Panc1 (cell line): Measurements from ENCODE around the gene TUBB2B.

Experiments
- POLR2AphosphoS5 ChIP-seq: IDR thresholded peaks from 2 replicates; pipeline ENCODE4 v1.6.1; 2012; ENCODE audit warnings: mild to moderate bottlenecking, low read depth, low read length, moderate library complexity
- TF ChIP-seq, protein P1 (sequence below): fragments of 450-650 bp; IDR thresholded peaks from 2 replicates; pipeline ENCODE4 v1.5.1; 2017; ENCODE audit warnings: mild to moderate bottlenecking
- TF ChIP-seq, protein P2 (sequence below), 2 experiments: IDR thresholded peaks; 2 replicates each; pipeline ENCODE4 v1.6.1; 2011 to 2012; ENCODE audit warnings: low read depth in 2 of 2, control low read depth in 1 of 2, low read length in 1 of 2, mild to moderate bottlenecking in 1 of 2, moderate library complexity in 1 of 2; ENCODE audit not compliant: insufficient read depth in 1 of 2

DNA sequence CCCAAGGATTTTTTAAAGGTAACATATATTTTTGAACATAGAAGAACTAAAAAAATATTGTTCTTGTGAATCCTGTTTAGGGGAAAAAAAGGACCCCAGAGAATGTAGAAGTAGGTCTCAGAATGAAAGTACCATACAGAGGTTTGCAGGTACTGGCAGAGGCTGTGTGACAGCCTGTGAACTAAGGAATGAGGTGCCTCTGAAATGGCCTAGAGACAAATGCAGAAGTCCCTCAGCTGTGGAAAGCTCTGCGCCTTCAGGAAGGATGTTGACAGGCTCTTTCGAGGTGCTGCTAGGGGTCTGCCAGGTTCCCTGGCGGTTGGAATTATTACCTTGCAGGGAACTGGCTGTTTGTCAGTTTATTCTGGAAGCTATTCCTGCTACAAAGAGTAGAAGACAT is 8.6 kb upstream of the TUBB2B start:
- TF ChIP-seq, protein P1, sequence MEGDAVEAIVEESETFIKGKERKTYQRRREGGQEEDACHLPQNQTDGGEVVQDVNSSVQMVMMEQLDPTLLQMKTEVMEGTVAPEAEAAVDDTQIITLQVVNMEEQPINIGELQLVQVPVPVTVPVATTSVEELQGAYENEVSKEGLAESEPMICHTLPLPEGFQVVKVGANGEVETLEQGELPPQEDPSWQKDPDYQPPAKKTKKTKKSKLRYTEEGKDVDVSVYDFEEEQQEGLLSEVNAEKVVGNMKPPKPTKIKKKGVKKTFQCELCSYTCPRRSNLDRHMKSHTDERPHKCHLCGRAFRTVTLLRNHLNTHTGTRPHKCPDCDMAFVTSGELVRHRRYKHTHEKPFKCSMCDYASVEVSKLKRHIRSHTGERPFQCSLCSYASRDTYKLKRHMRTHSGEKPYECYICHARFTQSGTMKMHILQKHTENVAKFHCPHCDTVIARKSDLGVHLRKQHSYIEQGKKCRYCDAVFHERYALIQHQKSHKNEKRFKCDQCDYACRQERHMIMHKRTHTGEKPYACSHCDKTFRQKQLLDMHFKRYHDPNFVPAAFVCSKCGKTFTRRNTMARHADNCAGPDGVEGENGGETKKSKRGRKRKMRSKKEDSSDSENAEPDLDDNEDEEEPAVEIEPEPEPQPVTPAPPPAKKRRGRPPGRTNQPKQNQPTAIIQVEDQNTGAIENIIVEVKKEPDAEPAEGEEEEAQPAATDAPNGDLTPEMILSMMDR, result no peak
- no peak for TF ChIP-seq POLR2AphosphoS5
- TF ChIP-seq, protein P2, sequence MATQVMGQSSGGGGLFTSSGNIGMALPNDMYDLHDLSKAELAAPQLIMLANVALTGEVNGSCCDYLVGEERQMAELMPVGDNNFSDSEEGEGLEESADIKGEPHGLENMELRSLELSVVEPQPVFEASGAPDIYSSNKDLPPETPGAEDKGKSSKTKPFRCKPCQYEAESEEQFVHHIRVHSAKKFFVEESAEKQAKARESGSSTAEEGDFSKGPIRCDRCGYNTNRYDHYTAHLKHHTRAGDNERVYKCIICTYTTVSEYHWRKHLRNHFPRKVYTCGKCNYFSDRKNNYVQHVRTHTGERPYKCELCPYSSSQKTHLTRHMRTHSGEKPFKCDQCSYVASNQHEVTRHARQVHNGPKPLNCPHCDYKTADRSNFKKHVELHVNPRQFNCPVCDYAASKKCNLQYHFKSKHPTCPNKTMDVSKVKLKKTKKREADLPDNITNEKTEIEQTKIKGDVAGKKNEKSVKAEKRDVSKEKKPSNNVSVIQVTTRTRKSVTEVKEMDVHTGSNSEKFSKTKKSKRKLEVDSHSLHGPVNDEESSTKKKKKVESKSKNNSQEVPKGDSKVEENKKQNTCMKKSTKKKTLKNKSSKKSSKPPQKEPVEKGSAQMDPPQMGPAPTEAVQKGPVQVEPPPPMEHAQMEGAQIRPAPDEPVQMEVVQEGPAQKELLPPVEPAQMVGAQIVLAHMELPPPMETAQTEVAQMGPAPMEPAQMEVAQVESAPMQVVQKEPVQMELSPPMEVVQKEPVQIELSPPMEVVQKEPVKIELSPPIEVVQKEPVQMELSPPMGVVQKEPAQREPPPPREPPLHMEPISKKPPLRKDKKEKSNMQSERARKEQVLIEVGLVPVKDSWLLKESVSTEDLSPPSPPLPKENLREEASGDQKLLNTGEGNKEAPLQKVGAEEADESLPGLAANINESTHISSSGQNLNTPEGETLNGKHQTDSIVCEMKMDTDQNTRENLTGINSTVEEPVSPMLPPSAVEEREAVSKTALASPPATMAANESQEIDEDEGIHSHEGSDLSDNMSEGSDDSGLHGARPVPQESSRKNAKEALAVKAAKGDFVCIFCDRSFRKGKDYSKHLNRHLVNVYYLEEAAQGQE (IDR thresholded peaks at IDR 0.05; ENCODE audit: insufficient read depth in 1 of 2, low read depth in 2 of 2, low read length in 1 of 2), result no peak
